Ovary (tissue), 9 donors: ENCODE data around the gene STK38L. TPM values are rescaled to one million over a fixed set of nuclear protein-coding genes. Genes with fewer than 3 reads are reported as not detected.

Source experiments
- DNase-seq, 5 donors: peaks; one replicate each; pipeline ENCODE4 v3.0.0-alpha.2; 2019 to 2020
- H3K27ac ChIP-seq, 2 donors: fragments of 200-600 bp; one replicate each; pipeline versions ENCODE4 v1.5.1 to v1.8.0; 2019 to 2022
- H3K27me3 ChIP-seq: fragments of 200-600 bp; one replicate; pipeline ENCODE4 v1.8.0; 2022
- H3K36me3 ChIP-seq: fragments of 200-600 bp; sonication (generic); one replicate; pipeline ENCODE4 v1.5.1; 2019
- H3K4me1 ChIP-seq: one replicate; pipeline ENCODE4 v1.8.1; 2013; ENCODE audit warnings: mild to moderate bottlenecking, moderate library complexity; ENCODE audit not compliant: insufficient read depth
- H3K4me3 ChIP-seq: fragments of 200-600 bp; sonication (generic); one replicate; pipeline ENCODE4 v1.5.1; 2017
- H3K9me3 ChIP-seq, 2 donors: fragments of 200-600 bp in 1 of 2; sonication (generic) in 1 of 2; one replicate each; pipeline versions ENCODE4 v1.5.1 to v1.8.1; 2013 to 2019; ENCODE audit warnings: mild to moderate bottlenecking in 1 of 2, moderate library complexity in 1 of 2
- CTCF ChIP-seq, 3 donors: fragments of 450-650 bp in 2 of 3; fragments of 200-600 bp in 1 of 3; IDR thresholded peaks; one replicate each; pipeline versions ENCODE4 v1.5.1 to v1.8.0; 2016 to 2022; ENCODE audit warnings: antibody characterized with exemption in 3 of 3, mild to moderate bottlenecking in 1 of 3
- EP300 ChIP-seq: sonication (generic); formaldehyde crosslinking; IDR thresholded peaks from one replicate; pipeline ENCODE4 v1.6.1; 2017; ENCODE audit warnings: antibody characterized with exemption
- POLR2A ChIP-seq: fragments of 450-650 bp; IDR thresholded peaks from one replicate; pipeline ENCODE4 v1.6.1; 2017; ENCODE audit warnings: antibody characterized with exemption, mild to moderate bottlenecking, moderate library complexity
- WGBS, 3 donors: extraction: QIAGEN DNeasy Blood & Tissue Kit in 1 of 3; methylation state at CpG; one replicate each; pipeline versions ENCODE4 v1.1.5 to v1.1.7; 2013 to 2017; 5-methylcytosine and 5-hydroxymethylcytosine counted together
- intact Hi-C, 4 donors: fragments of 100-400 bp; cut with DNase I; formaldehyde crosslinking; loops; one replicate each; pipeline versions ENCODE4 v1.11.0 to v1.15.1; 2022 to 2023
- polyA plus RNA-seq, 2 donors: library from polyadenylated mRNA; stranded (reverse); fragments of 200-250 nt in 1 of 2; fragments of 350-450 nt in 1 of 2; fragmentation: Illumina TruSeq in 1 of 2; extraction: RNeasy Lipid Tissue Mini Kit (QIAGEN cat#74804) in 1 of 2; gene quantifications; one replicate each; pipeline ENCODE4 v1.2.3, GENCODE V29; 2013 to 2014
- total RNA-seq, 7 donors: library from RNA; depleted of rRNA in 2 of 7; stranded (reverse); fragments of >200 nt in 2 of 7; fragmentation: NEBNext Ultra II Directional in 3 of 7; extraction: Animal tissue kit (Norgen Biotek cat#: 25700) in 3 of 7; gene quantifications; one replicate each; pipeline versions ENCODE4 v1.1.0 to v1.2.4, GENCODE V29; 2016 to 2023
- donor health status: DM: no; HTN: no; CAD: no; lungs with moderate emphysema.
- donor health status: DM: no; HTN: no; CAD: no.
- donor health status: Bipolar disorder and iron deficiency.
- donor health status: DM: yes; HTN: yes; CAD: no.
- donor health status: DM: no; HTN: no; CAD: no.
- donor health status: DM: yes; HTN: yes; CAD: no.

STK38L gene
- total and polyA plus RNA-seq, 9 donors: 7.4 to 24.7 (median 16.8) TPM

- WGBS, 3 donors: 1 to 11% (median 9%) methylated on average over 1 of the region's 1 CpG
- no peaks in the 10 kb centered on the region for H3K27me3 ChIP-seq
- no peak overlapping the region for H3K27ac ChIP-seq
- no peak overlapping the region for H3K4me3 ChIP-seq
- no peak for DNase-seq
- no peaks in the 10 kb centered on the region for H3K4me1 ChIP-seq
- no peaks in the 10 kb centered on the region for H3K9me3 ChIP-seq
- intact Hi-C loops: no loop called here
- no peaks in the 10 kb centered on the region for H3K36me3 ChIP-seq
- no peak for TF ChIP-seq EP300
- no peak for TF ChIP-seq CTCF (IDR thresholded peaks at IDR 0.05)
- no peak for TF ChIP-seq POLR2A
Observed at GRCh38 chr12:27319409-27319808, 75.3 kb downstream of the STK38L start.

GRCh38 chr12:27319848-27320247, 75.8 kb downstream of the STK38L start:
- no peaks in the 10 kb centered on the region for H3K9me3 ChIP-seq
- H3K4me1 ChIP-seq: no peaks in the 10 kb centered on the region
- H3K27ac ChIP-seq: no peak overlapping the region
- H3K36me3 ChIP-seq: no peaks in the 10 kb centered on the region
- no peak overlapping the region for H3K4me3 ChIP-seq
- TF ChIP-seq POLR2A: no peak
- no peak for TF ChIP-seq EP300
- no peak for TF ChIP-seq CTCF (IDR thresholded peaks at IDR 0.05)
- intact Hi-C loops: loop anchor here in 1 of 4 donors (5.0 kb wide), 1 partner anchor 257 kb away; no protein-coding TSS in a partner anchor
- WGBS, 3 donors: 60 to 78% (median 74%) methylated on average over 2 of the region's 2 CpGs
- no peaks in the 10 kb centered on the region for H3K27me3 ChIP-seq
- DNase-seq: no peak

GRCh38 chr12:27324530-27324929, 80.4 kb downstream of the STK38L start:
- Histone ChIP-seq H3K36me3 (no peaks in the 10 kb centered on the region), H3K4me1 (no peaks in the 10 kb centered on the region), H3K27ac (no peak overlapping the region), H3K9me3 (no peaks in the 10 kb centered on the region), H3K27me3 (no peaks in the 10 kb centered on the region), H3K4me3 (no peak overlapping the region)
- DNase-seq: no peak
- no peak for TF ChIP-seq POLR2A
- TF ChIP-seq EP300: no peak
- no peak for TF ChIP-seq CTCF (IDR thresholded peaks at IDR 0.05)
- intact Hi-C loops: loop anchor here in 1 of 4 donors (5.0 kb wide), 1 partner anchor 253 kb away; no protein-coding TSS in a partner anchor

- WGBS, 3 donors: 83 to 89% (median 85%) methylated on average over 1 of the region's 1 CpG
- H3K27me3 ChIP-seq: no peaks in the 10 kb centered on the region
- H3K4me3 ChIP-seq: no peak overlapping the region
- intact Hi-C loops: no loop called here
- H3K36me3 ChIP-seq: no peaks in the 10 kb centered on the region
- H3K4me1 ChIP-seq: peaks cover 2% of the 10 kb centered on the region
- no peaks in the 10 kb centered on the region for H3K9me3 ChIP-seq
- no peak overlapping the region for H3K27ac ChIP-seq
- no peak for DNase-seq
- TF ChIP-seq CTCF (IDR thresholded peaks at IDR 0.05) (no peak), POLR2A (no peak), EP300 (no peak)
Observed at GRCh38 chr12:27330846-27331245, 86.8 kb downstream of the STK38L start.
